HEK293T (cell line): ENCODE data around the gene SNCB.

Experiments
- CTCF ChIA-PET: fragments of 350-600 bp; formaldehyde crosslinking; extraction: SDS; loops from one replicate; lab custom pipeline; 2021; ENCODE audit warnings: antibody characterized with exemption, inconsistent platforms; lab: Yijun Ruan, JAX
- POLR2A ChIA-PET: fragments of 350-600 bp; formaldehyde crosslinking; extraction: SDS; loops from one replicate; lab custom pipeline; 2020; ENCODE audit warnings: antibody characterized with exemption, inconsistent platforms; lab: Yijun Ruan, JAX
- DNase-seq: peaks from one replicate; pipeline ENCODE4 v3.0.0; 2012; ENCODE audit warnings: mixed read lengths; ENCODE audit errors: extremely low spot score
- ARNT ChIP-seq: fragments of 450-650 bp; IDR thresholded peaks from 2 replicates; pipeline ENCODE4 v1.6.1; 2017; ENCODE audit warnings: mild to moderate bottlenecking
- BHLHE40 ChIP-seq: fragments of 450-650 bp; IDR thresholded peaks from 2 replicates; pipeline ENCODE4 v1.6.1; 2016; ENCODE audit warnings: mild to moderate bottlenecking, moderate library complexity, borderline replicate concordance
- CTBP1 ChIP-seq: fragments of 450-650 bp; IDR thresholded peaks from 2 replicates; pipeline ENCODE4 v1.6.1; 2016; ENCODE audit warnings: borderline replicate concordance
- ELF4 ChIP-seq: fragments of 450-650 bp; IDR thresholded peaks from 2 replicates; pipeline ENCODE4 v1.6.1; 2017; ENCODE audit warnings: antibody characterized with exemption
- FOXA1 ChIP-seq: fragments of 450-650 bp; IDR thresholded peaks from 2 replicates; pipeline ENCODE4 v1.6.1; 2016; ENCODE audit warnings: mild to moderate bottlenecking
- FOXK2 ChIP-seq: fragments of 450-650 bp; IDR thresholded peaks from 2 replicates; pipeline ENCODE4 v1.6.1; 2016; ENCODE audit warnings: mild to moderate bottlenecking
- FOXM1 ChIP-seq: fragments of 450-650 bp; IDR thresholded peaks from 2 replicates; pipeline ENCODE4 v1.6.1; 2017; ENCODE audit warnings: mild to moderate bottlenecking, borderline replicate concordance
- HDGF ChIP-seq: fragments of 450-650 bp; IDR thresholded peaks from 2 replicates; pipeline ENCODE4 v1.6.1; 2017; ENCODE audit warnings: antibody characterized with exemption, borderline replicate concordance
- L3MBTL2 ChIP-seq: fragments of 450-650 bp; conservative IDR thresholded peaks from 2 replicates; pipeline ENCODE4 v1.6.1; 2016; ENCODE audit warnings: mild to moderate bottlenecking
- LEF1 ChIP-seq: fragments of 450-650 bp; IDR thresholded peaks from 2 replicates; pipeline ENCODE4 v1.6.1; 2017; ENCODE audit warnings: mild to moderate bottlenecking, borderline replicate concordance
- NFRKB ChIP-seq: fragments of 450-650 bp; IDR thresholded peaks from 2 replicates; pipeline ENCODE4 v1.6.1; 2016; ENCODE audit warnings: mild to moderate bottlenecking, moderate library complexity
- PKNOX1 ChIP-seq: fragments of 450-650 bp; IDR thresholded peaks from 2 replicates; pipeline ENCODE4 v1.6.1; 2016
- SP1 ChIP-seq: fragments of 450-650 bp; IDR thresholded peaks from 2 replicates; pipeline ENCODE4 v1.6.1; 2017
- SUZ12 ChIP-seq: fragments of 450-650 bp; IDR thresholded peaks from 2 replicates; pipeline ENCODE4 v1.6.1; 2016; ENCODE audit warnings: mild to moderate bottlenecking
- TARDBP ChIP-seq: fragments of 450-650 bp; IDR thresholded peaks from 2 replicates; pipeline ENCODE4 v1.6.1; 2016
- ZNF384 ChIP-seq: fragments of 450-650 bp; IDR thresholded peaks from 2 replicates; pipeline ENCODE4 v1.6.1; 2016

The SNCB gene

GRCh38 chr5:176651472-176651980, 21.2 kb upstream of the SNCB start:
- TF ChIP-seq FOXK2 (no peak), SP1 (no peak), ARNT (no peak), L3MBTL2 (no peak), SUZ12 (no peak), PKNOX1 (no peak), BHLHE40 (no peak), TARDBP (no peak), HDGF (no peak), ZNF384 (no peak), LEF1 (no peak), CTBP1 (no peak), ELF4 (no peak), FOXA1 (no peak), FOXM1 (no peak), NFRKB (no peak)
- no peak for DNase-seq
- POLR2A ChIA-PET = no interaction called here
- CTCF ChIA-PET = interaction anchor here (1.0 kb wide), 1 partner anchor 9 kb away, joined by 6 read pairs; no protein-coding TSS in a partner anchor

- POLR2A ChIA-PET = no interaction called here
- no peak for DNase-seq
- TF ChIP-seq LEF1 (no peak), SP1 (no peak), FOXA1 (no peak), NFRKB (no peak), ARNT (no peak), PKNOX1 (no peak), CTBP1 (no peak)
- CTCF ChIA-PET = interaction anchor here (0.9 kb wide), 1 partner anchor 10 kb away, joined by 7 read pairs; no protein-coding TSS in a partner anchor
These were observed 20.1 kb upstream of the SNCB start for GRCh38 chr5:176650354-176650884.

DNA sequence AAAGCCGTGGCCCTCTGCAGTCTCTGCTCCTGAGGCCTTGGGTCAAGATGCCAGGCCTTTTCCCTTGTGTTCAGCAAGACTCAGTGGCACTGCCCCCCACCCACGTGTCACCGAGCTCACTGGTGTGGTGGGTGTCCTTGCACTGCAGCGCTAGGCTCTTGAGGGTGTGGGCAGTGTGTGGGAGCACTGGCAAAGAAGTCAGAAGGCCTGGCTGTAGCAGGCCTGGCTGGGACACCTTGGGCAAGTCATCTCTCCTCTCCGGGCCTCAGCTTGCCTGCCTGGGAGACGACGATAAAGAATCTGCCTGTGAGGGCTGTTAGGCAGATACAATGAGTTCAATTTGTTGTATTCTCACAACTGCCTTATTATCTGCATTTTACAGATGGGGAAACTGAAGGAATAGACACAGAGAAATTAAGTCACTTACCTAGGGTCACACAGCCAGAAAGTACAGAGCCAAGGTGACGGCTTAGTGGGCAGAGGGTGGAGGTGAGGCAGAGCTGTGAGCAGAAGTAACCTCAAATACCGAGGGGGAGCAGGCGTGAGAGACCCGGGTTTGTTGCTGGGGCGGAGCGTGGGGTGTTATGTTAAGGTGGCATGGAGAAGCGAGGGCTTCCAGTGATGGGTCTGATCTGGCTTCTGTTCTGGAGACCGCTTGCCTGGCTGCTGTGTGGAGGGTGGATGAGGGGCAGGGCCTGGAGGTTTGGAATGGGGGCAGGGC, 18.3 kb upstream of the SNCB start:
- DNase-seq = no peak
- no peak for TF ChIP-seq FOXK2
- no peak for TF ChIP-seq FOXM1
- TF ChIP-seq FOXA1 = no peak
- no peak for TF ChIP-seq PKNOX1
- TF ChIP-seq SUZ12 = no peak
- no peak for TF ChIP-seq ELF4
- no peak for TF ChIP-seq CTBP1
- ChIA-PET POLR2A (interaction anchor here (1.7 kb wide), 1 partner anchor 111 kb away, joined by 5 read pairs; no protein-coding TSS in a partner anchor), CTCF (interaction anchor here (0.5 to 2.3 kb wide), 2 partner anchors 9 to 12 kb away, joined by 3 to 12 read pairs; no protein-coding TSS in a partner anchor)

GRCh38 chr5:176647843-176648473, 17.6 kb upstream of the SNCB start:
- no peak for TF ChIP-seq FOXK2
- TF ChIP-seq SUZ12 = no peak
- CTCF ChIA-PET = interaction anchor here (0.5 to 2.3 kb wide), 2 partner anchors 10 to 13 kb away, joined by 3 to 12 read pairs; no protein-coding TSS in a partner anchor
- POLR2A ChIA-PET = interaction anchor here (1.0 to 1.9 kb wide), 8 partner anchors 10 to 110 kb away, joined by 3 to 12 read pairs (median 7); no protein-coding TSS in a partner anchor
- peak; percentile 61 for DNase-seq

DNA sequence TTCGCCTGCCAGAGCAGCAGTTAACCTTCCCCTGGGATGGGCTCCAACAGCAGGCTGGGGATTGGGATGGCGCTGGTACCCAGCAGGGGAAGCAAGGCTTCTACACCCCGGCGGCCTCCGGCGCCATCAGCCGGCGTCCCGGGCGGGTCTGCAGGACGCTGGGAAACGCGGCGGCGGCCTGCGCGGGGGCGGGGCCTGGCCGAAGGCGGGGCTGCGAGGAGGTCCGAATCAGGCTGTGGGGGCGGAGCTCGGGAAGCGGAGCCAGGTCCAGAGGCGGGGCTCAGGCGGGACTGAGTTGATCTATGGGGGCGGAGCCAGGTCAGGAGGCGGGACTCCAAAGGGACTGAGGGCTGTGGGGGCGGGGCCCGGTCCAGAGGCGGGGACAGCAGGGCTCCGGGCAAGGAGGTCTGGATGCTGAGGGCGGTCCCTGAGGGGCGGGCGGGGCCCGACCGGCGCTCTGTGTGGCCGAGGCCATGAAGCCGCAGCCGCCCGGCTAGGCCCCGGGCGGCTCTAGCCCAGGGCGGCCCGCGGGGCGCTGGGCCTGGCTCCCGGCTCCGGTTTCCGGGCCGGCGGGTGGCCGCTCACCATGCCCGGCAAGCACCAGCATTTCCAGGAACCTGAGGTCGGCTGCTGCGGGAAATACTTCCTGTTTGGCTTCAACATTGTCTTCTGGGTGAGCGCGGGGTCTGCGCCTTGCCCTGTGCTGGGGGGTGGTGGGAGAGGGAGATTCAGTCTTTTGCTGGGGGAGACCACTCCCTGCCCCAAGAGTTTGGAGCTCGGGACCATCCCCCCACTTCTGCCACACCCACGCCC, 16.9 kb upstream of the SNCB start, which contains the start of gene TSPAN17:
TSPAN17 (plus strand) TSS at position 455 of the 813 bp plus-strand sequence; CDS start at position 587, 132 bp downstream.
- POLR2A ChIA-PET = interaction anchor here (0.5 to 1.9 kb wide), 18 partner anchors 10 to 761 kb away, joined by 3 to 12 read pairs (median 5); partner anchors contain the start of genes EIF4E1B and SNCB
- peak; percentile 100 for DNase-seq
- TF ChIP-seq BHLHE40 = no peak
- TF ChIP-seq SUZ12 = no peak
- CTCF ChIA-PET = interaction anchor here (0.6 to 2.3 kb wide), 7 partner anchors 10 to 918 kb away, joined by 3 to 13 read pairs (median 4); no protein-coding TSS in a partner anchor

- TF ChIP-seq SUZ12 (no peak), L3MBTL2 (0 out of 2 replicates have a peak, but pooled peaks have one; percentile 19)
- ChIA-PET CTCF (interaction anchor here (0.6 to 2.3 kb wide), 6 partner anchors 11 to 917 kb away, joined by 3 to 13 read pairs (median 6); no protein-coding TSS in a partner anchor), POLR2A (interaction anchor here (1.0 to 1.9 kb wide), 9 partner anchors 11 to 74 kb away, joined by 3 to 12 read pairs (median 7); no protein-coding TSS in a partner anchor)
- DNase-seq = no peak
These were observed 16.3 kb upstream of the SNCB start for GRCh38 chr5:176646707-176647029.
